Muscle layer of duodenum (tissue), 2 donors: ENCODE measurements around the gene CXXC5.
A peak's percentile ranks its signal among the peaks of the same experiment; 100 is the strongest.

Source experiments
- H3K27ac ChIP-seq: one replicate; pipeline ENCODE4 v1.7.0; 2013; ENCODE audit warnings: mild to moderate bottlenecking, low read length
- H3K27me3 ChIP-seq: one replicate; pipeline ENCODE4 v1.7.0; 2013; ENCODE audit warnings: low read depth, mild to moderate bottlenecking, control low read depth, low read length
- H3K36me3 ChIP-seq, 2 donors: one replicate each; pipeline ENCODE4 v1.7.0; 2013; ENCODE audit warnings: low read length in 2 of 2, control low read depth in 1 of 2, mild to moderate bottlenecking in 1 of 2; ENCODE audit not compliant: insufficient read depth in 2 of 2, control insufficient read depth in 1 of 2
- H3K4me1 ChIP-seq, 2 donors: one replicate each; pipeline ENCODE4 v1.7.0; 2013; ENCODE audit warnings: low read length in 2 of 2, mild to moderate bottlenecking in 2 of 2, control low read depth in 1 of 2, moderate library complexity in 1 of 2; ENCODE audit not compliant: insufficient read depth in 2 of 2, control insufficient read depth in 1 of 2
- H3K4me3 ChIP-seq, 2 donors: one replicate each; pipeline ENCODE4 v1.7.0; 2013; ENCODE audit warnings: low read length in 2 of 2, low read depth in 1 of 2, mild to moderate bottlenecking in 1 of 2
- H3K9me3 ChIP-seq, 2 donors: one replicate each; pipeline ENCODE4 v1.7.0; 2013; ENCODE audit warnings: low read length in 2 of 2, control low read depth in 1 of 2, mild to moderate bottlenecking in 1 of 2; ENCODE audit not compliant: control insufficient read depth in 1 of 2
- donor health status: healthy.

The CXXC5 gene

DNA sequence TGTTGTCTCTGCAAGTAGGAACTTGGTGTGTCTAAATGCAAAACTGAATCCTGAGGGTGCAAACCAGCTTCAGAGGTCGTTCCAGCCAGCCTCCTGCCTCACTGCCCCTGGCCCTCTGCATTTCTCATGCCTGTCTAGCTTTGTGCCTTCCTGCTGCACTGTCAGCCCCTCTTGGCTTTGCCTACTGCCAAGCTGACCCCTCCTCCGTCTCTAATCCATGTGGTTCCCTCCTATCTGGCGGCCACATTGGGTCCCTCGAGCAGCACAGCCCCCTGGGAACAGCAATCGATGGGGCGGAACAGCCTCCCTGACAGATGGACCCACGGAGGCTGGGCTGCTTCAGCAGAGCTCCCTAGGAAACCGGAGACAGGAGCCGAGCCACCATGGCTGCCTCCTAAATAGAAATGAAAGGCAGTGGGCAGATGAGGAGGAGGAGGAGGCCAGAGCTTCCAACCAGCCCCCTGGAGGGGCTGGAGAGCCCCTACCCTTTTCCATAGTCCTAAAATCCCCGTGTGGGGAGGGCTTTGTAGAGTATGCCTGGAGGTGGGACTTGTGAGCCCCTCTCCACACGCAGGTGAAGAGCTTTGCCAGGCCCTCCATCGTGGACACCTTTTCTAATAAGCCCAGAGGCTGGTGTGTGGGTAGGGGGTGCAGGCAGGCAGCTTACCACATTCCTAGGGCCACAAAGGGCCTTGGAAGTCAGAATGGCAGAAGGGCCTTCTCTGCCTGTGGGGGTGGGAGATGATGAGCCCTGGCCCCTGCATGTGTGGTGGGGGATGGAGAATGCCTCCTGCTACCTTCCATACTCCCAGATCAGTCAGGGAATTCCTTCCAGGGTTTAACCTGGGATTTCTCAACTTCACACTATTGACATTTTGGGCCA lies 9.2 kb upstream of the CXXC5 start:
- Histone ChIP-seq H3K4me3 (peak overlapping the region; percentile 49 to 62), H3K36me3 (peaks cover 0 to 4% of the 10 kb centered on the region in 2 donors), H3K27ac (peak overlapping the region; percentile 76), H3K9me3 (no peaks in the 10 kb centered on the region), H3K4me1 (peaks cover 25 to 36% of the 10 kb centered on the region in 2 donors), H3K27me3 (no peaks in the 10 kb centered on the region)

DNA sequence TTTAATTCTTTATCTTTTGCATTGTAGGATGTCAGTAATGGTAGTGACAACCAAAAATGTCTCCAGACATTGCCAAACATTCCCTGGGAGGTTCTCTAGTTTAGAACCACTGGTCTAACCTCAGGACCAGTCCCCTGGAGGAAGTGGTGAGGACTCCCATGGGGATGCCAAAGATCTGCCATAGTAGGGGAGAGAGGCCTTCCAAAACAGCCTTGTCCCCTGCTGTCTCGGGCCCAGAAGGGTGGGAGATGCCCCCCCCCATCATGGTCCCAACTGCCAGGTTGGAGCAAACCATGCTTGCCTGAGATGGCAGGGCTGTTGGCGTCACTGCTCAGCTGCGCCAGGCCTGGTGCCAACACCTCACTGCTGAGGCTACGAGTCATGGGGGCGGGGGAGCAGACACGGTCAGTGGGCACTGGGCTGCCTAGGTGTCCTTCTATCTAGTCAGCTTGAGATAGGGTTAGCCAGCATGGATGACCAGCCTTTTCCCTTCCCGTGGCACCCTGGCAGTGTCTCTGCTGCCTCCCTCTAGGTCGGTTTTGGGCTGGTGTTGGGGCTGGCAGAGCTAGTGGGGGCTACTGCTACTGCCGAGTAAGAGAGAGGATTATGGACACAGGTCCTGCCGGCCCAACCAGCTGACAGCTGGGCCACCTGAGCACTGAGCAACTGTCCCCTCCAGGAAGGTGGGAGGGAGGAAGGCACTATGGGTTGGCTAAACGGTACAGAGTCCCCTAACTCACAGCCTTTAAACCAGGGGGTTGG lies 8.3 kb upstream of the CXXC5 start:
- H3K9me3 ChIP-seq, result no peaks in the 10 kb centered on the region
- no peak overlapping the region for H3K4me3 ChIP-seq
- H3K4me1 ChIP-seq, result peaks cover 25 to 36% of the 10 kb centered on the region in 2 donors
- peaks cover 0 to 4% of the 10 kb centered on the region in 2 donors for H3K36me3 ChIP-seq
- H3K27me3 ChIP-seq, result no peaks in the 10 kb centered on the region
- H3K27ac ChIP-seq, result no peak overlapping the region

DNA sequence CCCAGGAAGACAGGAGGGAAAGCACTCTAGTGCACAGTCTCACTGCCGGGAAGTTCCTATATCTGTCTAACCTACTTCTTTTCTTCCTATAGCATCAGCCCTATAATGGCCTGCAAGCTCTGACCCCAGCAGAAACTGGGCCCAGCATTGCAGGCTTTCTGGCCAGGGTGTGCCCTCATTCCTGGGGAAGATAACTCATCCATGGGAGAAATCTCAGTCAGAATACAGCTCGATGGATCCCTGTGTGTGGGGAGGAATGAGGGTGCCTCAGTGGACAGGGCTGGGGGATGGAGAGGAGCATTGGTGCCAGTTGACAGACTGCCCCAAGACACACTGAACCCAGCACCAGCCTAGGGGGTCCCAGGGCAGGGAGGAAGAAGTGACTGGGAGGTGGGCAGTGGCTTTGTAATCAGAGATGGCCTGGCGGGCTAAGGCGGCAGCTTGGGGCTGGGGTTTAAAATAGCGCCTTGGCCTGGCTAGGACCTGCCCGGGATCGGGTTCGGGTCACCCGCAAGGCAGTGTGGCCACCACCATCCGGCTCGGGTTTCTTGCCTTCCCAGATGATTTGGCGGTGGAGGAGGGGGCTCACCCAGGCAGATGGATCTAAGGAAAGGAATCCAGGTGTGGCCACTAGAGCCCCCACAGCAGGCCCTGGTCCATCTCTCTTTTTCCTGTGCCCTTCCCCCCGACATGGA lies 7.6 kb upstream of the CXXC5 start:
- no peaks in the 10 kb centered on the region for H3K9me3 ChIP-seq
- H3K4me1 ChIP-seq, result peaks cover 23 to 35% of the 10 kb centered on the region in 2 donors
- peaks cover 0 to 4% of the 10 kb centered on the region in 2 donors for H3K36me3 ChIP-seq
- H3K27ac ChIP-seq, result no peak overlapping the region
- H3K27me3 ChIP-seq, result no peaks in the 10 kb centered on the region
- H3K4me3 ChIP-seq, result no peak overlapping the region

DNA sequence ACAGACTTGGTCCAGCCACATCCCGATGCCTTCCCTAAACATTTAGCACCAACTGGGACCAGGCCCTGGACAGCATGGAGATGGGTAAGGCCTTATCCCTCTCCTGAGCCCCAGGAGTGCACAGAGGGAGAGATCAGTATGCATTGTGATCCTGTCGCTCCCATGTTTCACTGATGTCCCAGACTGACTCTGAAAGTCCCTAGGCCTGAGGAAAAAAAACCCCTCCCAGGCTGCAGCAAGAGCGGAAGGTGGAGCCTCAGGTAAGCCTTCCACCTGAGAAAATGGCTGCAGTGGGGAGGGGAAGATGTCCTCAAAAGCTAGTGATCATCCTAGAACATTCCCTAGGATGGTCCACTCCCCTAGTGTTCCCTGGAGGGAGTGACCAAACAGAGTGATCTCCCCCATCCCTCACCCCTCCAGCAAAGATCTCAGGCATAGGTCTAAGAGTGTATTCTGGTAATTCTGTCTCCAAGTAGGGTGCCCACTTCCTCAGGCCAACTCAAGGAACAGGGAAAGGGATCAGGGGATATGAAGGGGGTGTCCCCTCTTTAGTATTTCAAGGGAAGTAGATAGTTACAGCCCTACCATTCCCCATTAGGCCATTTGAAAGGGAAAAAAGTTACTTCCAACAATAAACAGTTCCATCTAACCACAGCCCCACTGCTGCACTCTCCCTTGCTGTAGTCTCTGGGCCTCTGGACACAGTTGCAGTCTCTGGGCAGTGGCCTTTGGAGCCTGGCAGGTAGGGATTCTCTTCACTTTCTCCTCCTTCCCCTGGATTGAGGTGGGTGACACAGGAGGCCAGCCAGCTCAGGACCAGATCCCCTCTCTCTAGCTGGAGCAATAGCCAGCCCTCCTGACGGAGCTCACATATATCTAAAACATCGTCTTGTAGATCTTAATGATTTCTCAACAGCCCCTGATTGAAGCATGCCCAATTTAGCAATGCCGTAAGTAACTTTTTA lies 6.8 kb upstream of the CXXC5 start:
- Histone ChIP-seq H3K27ac (no peak overlapping the region), H3K36me3 (peaks cover 0 to 4% of the 10 kb centered on the region in 2 donors), H3K4me3 (no peak overlapping the region), H3K27me3 (no peaks in the 10 kb centered on the region), H3K4me1 (peaks cover 15 to 26% of the 10 kb centered on the region in 2 donors), H3K9me3 (no peaks in the 10 kb centered on the region)

- Histone ChIP-seq H3K27me3 (no peaks in the 10 kb centered on the region), H3K4me1 (peaks cover 14 to 23% of the 10 kb centered on the region in 2 donors), H3K4me3 (no peak overlapping the region), H3K36me3 (peaks cover 0 to 4% of the 10 kb centered on the region in 2 donors), H3K9me3 (no peaks in the 10 kb centered on the region), H3K27ac (no peak overlapping the region)
Observed at GRCh38 chr5:139642213-139642612, 5.9 kb upstream of the CXXC5 start.

DNA sequence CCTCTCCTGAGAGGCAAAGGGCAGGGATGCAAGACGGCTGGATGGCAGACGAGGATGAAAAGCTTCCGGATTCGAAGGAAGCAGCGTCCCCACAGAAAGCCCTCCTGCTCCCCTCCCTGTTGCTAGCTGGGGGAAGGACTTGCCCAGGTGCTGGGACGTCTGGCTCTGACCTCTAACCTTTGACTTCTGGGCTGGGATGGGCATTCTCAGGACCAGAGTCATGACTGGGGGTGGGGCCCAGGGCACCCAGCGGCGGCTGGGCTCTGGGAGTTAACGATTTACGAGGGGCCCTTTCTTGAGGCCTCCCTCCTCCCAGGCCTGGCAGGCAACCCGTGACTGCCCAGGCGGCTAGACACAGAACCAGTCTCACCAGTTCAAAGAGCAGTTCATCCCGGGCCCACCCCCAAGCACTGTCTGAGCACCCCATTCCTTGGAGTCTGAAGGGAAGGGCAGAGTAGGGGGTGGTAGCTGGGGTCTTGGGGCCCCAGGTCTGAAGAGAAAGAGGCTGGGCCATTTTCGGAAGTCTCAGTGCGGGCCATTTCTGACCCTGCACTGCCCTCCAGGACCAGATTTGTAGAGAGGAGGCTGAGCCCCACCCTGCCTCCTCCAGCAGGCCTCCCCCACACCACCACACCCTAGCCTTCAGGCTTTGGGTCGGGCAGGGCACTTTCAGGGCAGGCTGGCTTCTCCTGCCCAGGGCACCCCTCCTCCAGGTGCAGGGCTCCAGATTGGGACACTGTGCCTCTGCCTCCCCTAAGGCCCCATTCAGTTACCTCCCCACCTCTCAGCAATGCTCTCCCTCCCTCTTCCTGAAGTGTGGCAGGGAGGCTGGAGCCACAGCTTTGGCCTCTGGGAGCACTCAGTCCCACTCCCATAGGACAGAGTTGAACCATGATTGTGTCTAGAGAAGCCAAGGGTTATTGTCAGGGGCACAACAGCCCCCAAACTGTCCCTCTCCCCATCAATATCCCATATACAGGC lies 5.0 kb upstream of the CXXC5 start:
- Histone ChIP-seq H3K27me3 (no peaks in the 10 kb centered on the region), H3K9me3 (no peaks in the 10 kb centered on the region), H3K27ac (no peak overlapping the region), H3K36me3 (no peaks in the 10 kb centered on the region), H3K4me1 (peaks cover 20 to 21% of the 10 kb centered on the region in 2 donors), H3K4me3 (no peak overlapping the region)

- H3K27me3 ChIP-seq, result no peaks in the 10 kb centered on the region
- H3K27ac ChIP-seq, result no peak overlapping the region
- peaks cover 13 to 14% of the 10 kb centered on the region in 2 donors for H3K4me1 ChIP-seq
- H3K4me3 ChIP-seq, result no peak overlapping the region
- no peaks in the 10 kb centered on the region for H3K36me3 ChIP-seq
- H3K9me3 ChIP-seq, result no peaks in the 10 kb centered on the region
Observed at GRCh38 chr5:139644001-139644456, 4.1 kb upstream of the CXXC5 start.

DNA sequence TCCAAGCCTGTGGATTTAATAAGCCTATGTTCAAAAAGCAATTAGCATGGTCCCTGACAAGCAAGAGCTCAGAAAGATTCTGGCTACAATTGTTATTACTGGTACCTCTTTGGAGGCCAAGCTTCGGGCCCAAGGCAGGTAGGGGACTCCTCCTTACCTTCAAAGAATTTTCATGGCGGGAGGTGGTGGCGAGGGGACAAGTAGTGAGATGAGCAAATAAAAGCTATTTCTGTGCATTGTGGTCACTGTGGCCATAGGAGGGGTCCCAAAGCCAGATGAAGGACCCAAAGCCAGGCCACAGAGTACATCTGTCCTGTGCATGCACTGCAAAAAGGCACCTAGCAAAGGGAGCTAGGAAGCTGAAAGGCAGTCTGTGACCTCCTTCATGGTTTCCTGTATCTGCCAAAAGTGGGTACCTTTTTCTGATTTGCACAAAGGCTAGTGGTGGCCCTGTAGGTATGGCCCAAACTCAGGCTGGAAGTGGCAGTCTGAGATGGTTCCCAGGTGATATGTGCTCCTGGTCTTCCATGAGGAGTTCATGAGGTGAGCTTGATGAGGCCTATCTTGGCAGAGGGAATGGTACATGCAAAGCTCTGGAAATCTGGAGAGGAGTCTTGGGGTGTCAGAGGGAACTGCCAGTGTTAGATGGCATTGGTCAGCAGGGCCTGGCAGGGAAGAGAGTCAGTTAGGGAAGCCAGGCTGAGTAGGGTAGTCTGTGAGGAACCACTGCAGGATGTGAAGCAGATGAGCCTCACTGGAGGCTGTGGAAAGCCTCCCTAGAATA lies 3.3 kb upstream of the CXXC5 start:
- Histone ChIP-seq H3K4me1 (peaks cover 9 to 19% of the 10 kb centered on the region in 2 donors), H3K27ac (no peak overlapping the region)

DNA sequence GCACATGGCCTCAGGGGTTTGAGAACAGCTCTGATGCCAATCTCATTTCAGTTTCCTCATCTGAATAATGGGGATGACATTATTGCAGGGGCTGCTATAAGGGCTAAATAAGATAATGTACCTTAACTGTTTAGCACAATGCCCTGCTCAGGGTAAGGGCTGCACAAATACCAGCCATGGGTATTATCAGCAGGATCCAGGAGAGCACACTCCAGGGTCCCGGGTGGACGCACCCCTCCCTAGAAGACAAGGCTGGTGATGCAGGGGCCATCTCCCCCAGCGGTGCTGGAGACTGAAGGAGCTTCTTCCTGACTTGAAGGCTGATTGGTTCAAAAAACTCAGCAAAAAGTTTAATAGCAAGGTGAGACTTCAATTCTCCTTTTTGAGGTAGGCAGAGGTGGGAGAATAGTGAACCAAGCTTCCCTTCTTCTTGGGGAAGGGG lies 2.7 kb upstream of the CXXC5 start:
- Histone ChIP-seq H3K9me3 (no peaks in the 10 kb centered on the region), H3K4me3 (no peak overlapping the region), H3K27me3 (no peaks in the 10 kb centered on the region), H3K36me3 (no peaks in the 10 kb centered on the region), H3K4me1 (peaks cover 9 to 25% of the 10 kb centered on the region in 2 donors), H3K27ac (no peak overlapping the region)

More for the DNA sequence above, 3.3 kb upstream of the CXXC5 start:
- Histone ChIP-seq H3K36me3 (no peaks in the 10 kb centered on the region), H3K27me3 (no peaks in the 10 kb centered on the region), H3K4me3 (no peak overlapping the region), H3K9me3 (no peaks in the 10 kb centered on the region)
